Common myeloid progenitor, CD34-positive (primary cell): ENCODE data around the gene RDX.
A peak's percentile ranks its signal among the peaks of the same experiment; 100 is the strongest.

Source experiments
- CTCF ChIA-PET: fragments of 350-600 bp; sonication (Branson Sonifier 250); formaldehyde crosslinking; loops from one replicate; lab custom pipeline; 2021; ENCODE audit warnings: antibody characterized with exemption; lab: Charles Lee
- POLR2A ChIA-PET: fragments of 350-600 bp; sonication (Branson Sonifier 250); formaldehyde crosslinking; loops from one replicate; lab custom pipeline; 2021; ENCODE audit warnings: antibody characterized with exemption; lab: Charles Lee
- DNase-seq, 3 donors: peaks; one replicate each; pipeline versions ENCODE4 v3.0.0 to v3.0.0-alpha.2; 2013
- H3K27ac ChIP-seq, 2 experiments: 1 replicate in 1 of 2; 2 replicates in 1 of 2; pipeline ENCODE4 v1.7.0; 2013; ENCODE audit warnings: inconsistent platforms in 2 of 2, low read length in 2 of 2, mild to moderate bottlenecking in 2 of 2, low read depth in 1 of 2, moderate library complexity in 1 of 2; ENCODE audit not compliant: severe bottlenecking in 2 of 2, insufficient read depth in 1 of 2, poor library complexity in 1 of 2
- H3K27me3 ChIP-seq, 5 experiments: replicated peaks in 2 of 5; 1 replicate in 3 of 5; 2 replicates in 2 of 5; pipeline versions ENCODE4 v1.6.1 to v1.7.0; 2013; ENCODE audit warnings: low read length in 4 of 5, mild to moderate bottlenecking in 2 of 5, moderate library complexity in 2 of 5, inconsistent platforms in 1 of 5; ENCODE audit not compliant: insufficient read depth in 5 of 5, control insufficient read depth in 4 of 5
- H3K36me3 ChIP-seq, 4 experiments: 1 replicate in 2 of 4; 2 replicates in 2 of 4; pipeline versions ENCODE4 v1.6.1 to v1.7.0; 2013; ENCODE audit warnings: low read length in 3 of 4, control low read depth in 1 of 4, mild to moderate bottlenecking in 1 of 4; ENCODE audit not compliant: control insufficient read depth in 4 of 4, insufficient read depth in 4 of 4
- H3K4me1 ChIP-seq, 4 experiments: 1 replicate in 3 of 4; 2 replicates in 1 of 4; pipeline versions ENCODE4 v1.6.1 to v1.7.1; 2013; ENCODE audit warnings: low read length in 3 of 4, mild to moderate bottlenecking in 3 of 4, control low read depth in 1 of 4, inconsistent platforms in 1 of 4, moderate library complexity in 1 of 4; ENCODE audit not compliant: control insufficient read depth in 4 of 4, insufficient read depth in 4 of 4; ENCODE audit errors: control extremely low read depth in 1 of 4
- H3K4me3 ChIP-seq, 7 experiments: 1 replicate in 4 of 7; 2 replicates in 3 of 7; pipeline versions ENCODE4 v1.5.1 to v1.7.0; 2013; ENCODE audit warnings: mild to moderate bottlenecking in 7 of 7, low read length in 6 of 7, moderate library complexity in 6 of 7, inconsistent platforms in 2 of 7, low read depth in 2 of 7, control low read depth in 1 of 7; ENCODE audit not compliant: insufficient read depth in 4 of 7, control insufficient read depth in 1 of 7; ENCODE audit errors: extremely low read depth in 1 of 7
- H3K9me3 ChIP-seq, 5 experiments: 1 replicate in 4 of 5; 2 replicates in 1 of 5; pipeline versions ENCODE4 v1.6.1 to v1.7.1; 2013; ENCODE audit warnings: low read length in 4 of 5, mild to moderate bottlenecking in 2 of 5, inconsistent platforms in 1 of 5, low read depth in 1 of 5, moderate library complexity in 1 of 5; ENCODE audit not compliant: control insufficient read depth in 4 of 5, insufficient read depth in 2 of 5; ENCODE audit errors: control extremely low read depth in 1 of 5
- WGBS: methylation state at CpG from one replicate; pipeline ENCODE4 v1.1.5; 2013; ENCODE audit not compliant: insufficient coverage; 5-methylcytosine and 5-hydroxymethylcytosine counted together

RDX gene

DNA sequence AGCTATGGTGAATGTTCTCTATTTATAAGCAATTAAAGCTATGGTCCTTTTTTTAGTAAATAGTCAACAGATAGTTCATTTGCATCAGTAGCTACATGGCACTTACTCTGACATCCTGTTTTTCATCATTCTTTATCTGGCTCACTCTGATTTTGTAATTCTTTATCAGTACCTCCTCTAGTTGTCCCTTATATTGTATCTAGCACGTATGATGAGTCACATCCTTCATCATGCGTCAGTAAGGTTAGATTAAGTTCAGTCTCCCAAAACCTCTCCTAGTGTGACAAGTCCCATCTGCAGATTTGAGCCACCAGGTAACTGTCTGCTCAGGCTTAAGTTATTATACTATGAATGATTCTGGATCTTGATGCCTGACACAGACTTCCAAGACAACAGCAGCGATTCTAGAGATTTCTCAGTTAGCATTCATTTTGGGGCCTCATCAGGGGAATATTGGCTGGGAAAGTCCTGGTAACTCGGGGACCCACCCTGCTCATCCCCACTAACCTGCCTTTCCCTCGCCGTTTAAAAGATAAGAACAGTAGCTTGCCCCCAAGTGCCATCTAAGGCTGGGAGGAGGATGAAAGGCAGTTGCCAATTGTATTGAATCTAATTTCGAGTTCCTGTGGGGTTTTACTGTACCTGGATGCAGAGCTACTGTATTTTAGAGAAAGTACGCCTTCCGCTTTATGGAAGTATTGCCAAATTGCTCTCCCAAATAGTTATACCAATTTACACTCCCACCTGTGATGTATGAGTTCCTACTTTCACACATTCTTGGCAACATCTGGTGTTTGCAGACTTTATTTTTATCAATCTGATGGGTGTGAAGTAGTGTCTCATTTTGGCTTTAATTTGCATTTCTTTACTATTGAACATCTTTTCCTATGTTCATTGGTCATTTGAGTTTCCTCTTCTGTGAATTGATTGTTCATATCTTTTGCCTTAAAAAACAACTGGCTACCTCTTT lies 147.4 kb downstream of the RDX start:
- H3K27me3 ChIP-seq, result no peaks in the 10 kb centered on the region
- H3K9me3 ChIP-seq, result peaks cover 0 to 3% (median 0%) of the 10 kb centered on the region in 5 experiments
- H3K27ac ChIP-seq, result peak overlapping the region; percentile 43 to 76
- H3K4me1 ChIP-seq, result peaks cover 11 to 51% (median 23%) of the 10 kb centered on the region in 4 experiments
- peak overlapping the region in 1 of 7 experiments; percentile 59 for H3K4me3 ChIP-seq
- ChIA-PET POLR2A (no interaction called here), CTCF (interaction anchor here (0.9 to 1.6 kb wide), 2 partner anchors 9 to 17 kb away, joined by 3 to 4 read pairs; no protein-coding TSS in a partner anchor)
- peaks cover 0 to 34% (median 8%) of the 10 kb centered on the region in 4 experiments for H3K36me3 ChIP-seq
- DNase-seq, result peak; percentile 46 to 82 (median 70)
- WGBS, result 66% methylated on average over 5 of the region's 9 CpGs

DNA sequence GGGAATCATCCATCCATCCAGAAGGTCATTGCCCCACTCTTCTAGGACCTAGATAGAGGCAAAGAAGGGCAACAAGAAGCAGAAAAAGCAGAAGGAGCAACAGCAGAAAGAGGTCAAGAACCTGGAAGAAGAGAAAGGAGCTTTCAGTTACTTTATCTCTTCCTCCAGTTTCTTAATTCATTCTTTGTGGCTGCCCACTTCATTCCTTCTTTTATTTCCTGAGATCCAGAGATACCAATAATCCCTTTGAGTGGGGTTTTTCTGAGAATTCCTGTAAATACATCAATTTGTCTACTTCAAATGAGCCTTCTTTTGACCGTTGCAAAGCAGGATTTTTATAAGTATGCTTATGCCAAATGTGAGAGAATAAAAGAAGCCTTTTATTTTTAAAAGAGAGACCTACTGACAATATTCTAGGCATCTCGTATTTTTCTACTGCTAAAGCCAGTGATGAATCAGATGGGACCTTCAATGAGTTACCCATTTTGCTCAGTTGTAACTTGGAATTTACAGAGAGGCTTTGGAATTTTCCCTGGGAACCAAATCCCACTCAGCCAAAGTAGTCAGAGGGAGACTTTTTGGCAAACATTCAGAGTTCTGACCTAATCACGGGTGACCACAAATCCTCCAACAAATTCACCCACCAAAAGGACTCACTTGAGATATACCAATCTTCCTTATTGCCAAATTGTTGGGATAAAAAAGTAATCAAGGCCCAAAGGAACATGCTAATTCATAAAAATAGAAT lies 148.3 kb downstream of the RDX start:
- ChIA-PET CTCF (interaction anchor here (0.9 to 1.6 kb wide), 2 partner anchors 8 to 18 kb away, joined by 3 to 4 read pairs; no protein-coding TSS in a partner anchor), POLR2A (interaction anchor here (0.6 kb wide), 1 partner anchor 37 kb away, joined by 3 read pairs; no protein-coding TSS in a partner anchor)
- peak overlapping the region; percentile 43 to 76 for H3K27ac ChIP-seq
- peaks cover 0 to 27% (median 4%) of the 10 kb centered on the region in 4 experiments for H3K36me3 ChIP-seq
- peak overlapping the region in 4 of 7 experiments; percentile 20 to 59 (median 35) for H3K4me3 ChIP-seq
- no peaks in the 10 kb centered on the region for H3K27me3 ChIP-seq
- H3K4me1 ChIP-seq, result peaks cover 11 to 51% (median 23%) of the 10 kb centered on the region in 4 experiments
- peaks cover 0 to 3% (median 0%) of the 10 kb centered on the region in 5 experiments for H3K9me3 ChIP-seq
- WGBS, result no CpG with 5 or more reads among the region's 3 CpGs
- DNase-seq, result peak in 2 of 3 donors; percentile 22 to 28

DNA sequence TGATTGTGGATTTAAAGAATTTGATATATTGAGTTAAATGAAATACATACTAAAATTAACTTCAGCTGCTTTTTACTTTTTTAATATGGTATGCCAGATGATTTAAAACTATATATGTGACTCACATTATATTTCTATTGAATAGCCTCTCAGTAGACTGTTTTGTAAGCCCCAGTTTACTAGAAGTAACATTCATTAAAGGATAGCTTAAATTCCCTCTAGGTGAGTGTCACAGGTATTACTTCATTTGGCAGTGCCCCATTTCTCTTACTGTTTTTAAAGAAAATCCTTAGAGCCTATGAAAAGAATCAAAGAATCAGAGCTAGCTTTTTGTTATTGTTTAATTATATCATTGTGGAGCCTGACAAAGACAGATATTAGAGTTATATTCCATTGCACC lies 154.6 kb downstream of the RDX start:
- H3K9me3 ChIP-seq, result peaks cover 0 to 3% (median 0%) of the 10 kb centered on the region in 5 experiments
- no peaks in the 10 kb centered on the region for H3K27me3 ChIP-seq
- POLR2A ChIA-PET, result no interaction called here
- H3K4me1 ChIP-seq, result peaks cover 0 to 2% (median under 1%) of the 10 kb centered on the region in 4 experiments
- DNase-seq, result no peak
- CTCF ChIA-PET, result interaction anchor here (1.0 to 1.5 kb wide), 2 partner anchors 16 to 21 kb away, joined by 3 to 4 read pairs; no protein-coding TSS in a partner anchor
- H3K36me3 ChIP-seq, result peaks cover 8 to 45% (median 14%) of the 10 kb centered on the region in 4 experiments
- H3K4me3 ChIP-seq, result no peak overlapping the region
- no peak overlapping the region for H3K27ac ChIP-seq

DNA sequence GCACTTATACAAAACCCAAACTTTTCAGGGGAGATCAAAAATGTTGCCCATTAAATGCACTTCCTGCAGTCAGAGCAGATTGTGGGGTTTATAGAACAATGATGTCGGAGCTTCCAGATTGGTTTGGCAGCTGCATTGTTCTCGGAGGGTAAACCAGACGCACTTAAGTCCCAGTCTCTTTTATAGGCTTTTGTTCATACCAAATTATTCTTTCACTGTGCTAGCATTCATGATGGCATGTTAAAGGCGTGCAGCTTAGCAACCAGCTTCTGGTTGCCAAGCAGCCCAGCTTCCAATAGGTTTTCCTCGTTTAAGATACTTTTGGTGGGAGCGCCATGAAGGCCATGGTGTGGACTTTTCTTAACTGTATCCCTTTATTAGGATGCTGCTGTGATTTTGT lies 162.3 kb downstream of the RDX start:
- peaks cover 0 to 3% (median 0%) of the 10 kb centered on the region in 4 experiments for H3K4me1 ChIP-seq
- no peak for DNase-seq
- WGBS, result 94% methylated on average over 4 of the region's 6 CpGs
- no peak overlapping the region for H3K4me3 ChIP-seq
- peaks cover 0 to 1% (median 0%) of the 10 kb centered on the region in 5 experiments for H3K9me3 ChIP-seq
- H3K27me3 ChIP-seq, result no peaks in the 10 kb centered on the region
- H3K27ac ChIP-seq, result no peak overlapping the region
- ChIA-PET CTCF (no interaction called here), POLR2A (no interaction called here)
- peaks cover 0 to 22% (median 13%) of the 10 kb centered on the region in 4 experiments for H3K36me3 ChIP-seq

DNA sequence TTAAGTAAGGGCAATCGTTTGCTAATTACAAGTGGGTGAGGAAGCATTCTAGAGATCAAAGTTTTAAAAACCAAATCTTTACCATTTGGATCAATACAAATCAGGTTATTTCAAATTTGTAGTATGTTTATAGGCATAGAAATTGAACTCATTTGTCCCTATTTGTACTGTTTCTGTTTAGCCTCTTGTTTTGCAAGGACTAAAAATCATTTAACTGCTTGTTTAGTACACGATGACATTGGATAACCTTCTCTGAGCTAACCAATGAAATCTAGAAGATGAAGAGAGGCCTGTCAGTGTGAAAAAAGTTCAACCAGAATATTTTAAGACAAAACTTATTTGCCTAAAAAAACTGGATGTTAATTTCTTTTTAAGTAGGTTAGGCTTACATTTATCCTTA lies 163.3 kb downstream of the RDX start:
- peaks cover 0 to 8% (median 3%) of the 10 kb centered on the region in 4 experiments for H3K4me1 ChIP-seq
- ChIA-PET CTCF (no interaction called here), POLR2A (no interaction called here)
- no peaks in the 10 kb centered on the region for H3K27me3 ChIP-seq
- H3K27ac ChIP-seq, result no peak overlapping the region
- peaks cover 0 to 1% (median 0%) of the 10 kb centered on the region in 5 experiments for H3K9me3 ChIP-seq
- no CpG with 5 or more reads among the region's 2 CpGs for WGBS
- H3K4me3 ChIP-seq, result no peak overlapping the region
- no peak for DNase-seq
- H3K36me3 ChIP-seq, result peaks cover 0 to 21% (median 11%) of the 10 kb centered on the region in 4 experiments

DNA sequence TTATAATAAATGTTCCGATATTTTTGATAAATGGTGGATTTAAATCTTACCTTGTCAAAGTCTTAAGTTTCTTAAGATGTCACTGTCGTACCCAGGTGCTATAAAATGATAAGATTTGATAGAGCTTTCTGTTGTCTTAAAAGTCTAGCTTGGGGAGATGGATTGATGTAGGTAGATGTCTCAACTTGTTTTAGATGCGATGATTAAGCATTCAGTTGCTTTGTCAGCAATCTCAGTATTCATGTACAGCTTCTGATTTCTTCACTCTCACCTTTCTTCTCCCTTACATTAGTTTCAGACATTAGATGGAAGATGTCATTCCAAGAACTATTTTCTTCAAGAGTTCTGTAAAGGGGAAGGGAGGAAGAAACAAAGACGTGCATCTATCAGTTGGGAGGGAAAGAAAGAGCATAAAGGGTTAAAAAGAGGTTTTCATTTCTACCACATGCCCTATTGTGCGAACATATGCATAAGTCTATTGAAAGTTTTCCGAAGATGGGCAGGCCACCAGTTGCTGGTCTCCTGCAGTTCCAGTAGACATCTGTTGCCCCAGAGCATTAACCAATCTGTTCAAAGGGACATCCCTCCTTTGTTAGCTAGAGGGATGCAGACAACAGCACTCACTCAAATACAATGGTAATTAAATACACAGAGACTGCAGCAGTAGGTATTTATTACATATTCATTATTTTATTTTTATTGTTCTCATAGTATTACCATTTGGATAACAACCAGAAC lies 164.9 kb downstream of the RDX start:
- ChIA-PET CTCF (interaction anchor here (1.7 kb wide), 1 partner anchor 26 kb away, joined by 5 read pairs; no protein-coding TSS in a partner anchor), POLR2A (interaction anchor here (1.6 kb wide), 1 partner anchor 10 kb away, joined by 4 read pairs; no protein-coding TSS in a partner anchor)
- Histone ChIP-seq H3K27ac (no peak overlapping the region), H3K27me3 (no peaks in the 10 kb centered on the region), H3K36me3 (peaks cover 0 to 9% (median 5%) of the 10 kb centered on the region in 4 experiments), H3K9me3 (no peaks in the 10 kb centered on the region), H3K4me1 (peaks cover 0 to 12% (median 5%) of the 10 kb centered on the region in 4 experiments), H3K4me3 (no peak overlapping the region)
- DNase-seq, result no peak
- 100% methylated on average over 5 of the region's 6 CpGs for WGBS
